ENCODE measurements around the gene ROR1.

- TF ChIP-seq, protein P1, sequence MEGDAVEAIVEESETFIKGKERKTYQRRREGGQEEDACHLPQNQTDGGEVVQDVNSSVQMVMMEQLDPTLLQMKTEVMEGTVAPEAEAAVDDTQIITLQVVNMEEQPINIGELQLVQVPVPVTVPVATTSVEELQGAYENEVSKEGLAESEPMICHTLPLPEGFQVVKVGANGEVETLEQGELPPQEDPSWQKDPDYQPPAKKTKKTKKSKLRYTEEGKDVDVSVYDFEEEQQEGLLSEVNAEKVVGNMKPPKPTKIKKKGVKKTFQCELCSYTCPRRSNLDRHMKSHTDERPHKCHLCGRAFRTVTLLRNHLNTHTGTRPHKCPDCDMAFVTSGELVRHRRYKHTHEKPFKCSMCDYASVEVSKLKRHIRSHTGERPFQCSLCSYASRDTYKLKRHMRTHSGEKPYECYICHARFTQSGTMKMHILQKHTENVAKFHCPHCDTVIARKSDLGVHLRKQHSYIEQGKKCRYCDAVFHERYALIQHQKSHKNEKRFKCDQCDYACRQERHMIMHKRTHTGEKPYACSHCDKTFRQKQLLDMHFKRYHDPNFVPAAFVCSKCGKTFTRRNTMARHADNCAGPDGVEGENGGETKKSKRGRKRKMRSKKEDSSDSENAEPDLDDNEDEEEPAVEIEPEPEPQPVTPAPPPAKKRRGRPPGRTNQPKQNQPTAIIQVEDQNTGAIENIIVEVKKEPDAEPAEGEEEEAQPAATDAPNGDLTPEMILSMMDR (IDR thresholded peaks at IDR 0.05) = no peak
- TF ChIP-seq POLR2AphosphoS5 (IDR thresholded peaks at IDR 0.05) = no peak
Observed at GRCh38 chr1:63787875-63788274, 14.1 kb downstream of the ROR1 start.
